ENCODE data around the gene PACRG.

The PACRG gene

DNA sequence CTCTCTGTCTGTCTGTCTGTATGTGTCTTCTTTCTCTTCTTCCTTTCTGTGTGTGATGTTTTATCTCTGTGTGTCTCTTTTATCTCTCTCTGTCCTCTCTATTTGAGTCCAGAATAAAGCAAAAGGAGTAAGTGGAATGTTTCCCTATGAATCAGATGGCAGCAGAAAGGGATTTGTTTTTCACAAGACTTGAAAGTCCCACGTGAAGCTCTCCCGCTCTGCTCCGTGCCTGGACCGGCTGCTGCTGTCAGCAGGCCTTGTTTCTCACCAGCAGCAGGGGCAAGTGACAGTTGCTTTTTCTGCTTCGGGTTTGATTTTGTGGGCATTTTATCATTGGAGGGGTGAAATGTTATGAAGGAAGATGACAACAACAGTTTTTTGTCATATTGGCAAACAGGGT is 212.7 kb downstream of the PACRG start:
- DNase-seq (ENCODE audit: insufficient read length, low spot score), result no peak
- no peak for TF ChIP-seq POLR2A (IDR thresholded peaks at IDR 0.05; ENCODE audit: low read depth, low read length)

GRCh38 chr6:162941128-162941527 is 213.4 kb downstream of the PACRG start:
- no peak for TF ChIP-seq POLR2A (IDR thresholded peaks at IDR 0.05; ENCODE audit: low read depth, low read length)
- FAIRE-seq, result no peak
- no peak for DNase-seq (ENCODE audit: insufficient read length, low spot score)

More for the DNA sequence above, 212.7 kb downstream of the PACRG start:
- FAIRE-seq, result no peak

DNA sequence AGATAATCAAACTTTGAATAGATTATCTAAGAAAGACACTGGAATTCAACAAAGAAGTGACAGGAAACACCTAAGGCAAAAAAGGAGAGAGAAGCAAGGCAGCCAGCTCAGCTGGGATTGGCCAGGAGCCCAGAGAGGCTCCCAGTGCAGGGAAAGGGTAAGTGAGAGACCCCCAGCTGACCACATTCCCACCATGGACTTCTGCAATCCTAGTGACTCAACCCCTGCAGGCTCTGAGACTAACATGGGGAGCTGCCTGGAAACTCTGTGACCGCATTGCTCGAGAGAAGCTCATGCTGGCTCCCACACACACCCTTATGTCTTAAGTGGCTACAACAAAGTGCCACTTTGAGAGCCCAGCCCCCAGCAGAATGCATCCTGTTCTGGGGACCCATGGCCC is 215.1 kb downstream of the PACRG start:
- FAIRE-seq, result no peak
- no peak for DNase-seq (ENCODE audit: insufficient read length, low spot score)
- no peak for TF ChIP-seq POLR2A (IDR thresholded peaks at IDR 0.05; ENCODE audit: low read depth, low read length)

DNA sequence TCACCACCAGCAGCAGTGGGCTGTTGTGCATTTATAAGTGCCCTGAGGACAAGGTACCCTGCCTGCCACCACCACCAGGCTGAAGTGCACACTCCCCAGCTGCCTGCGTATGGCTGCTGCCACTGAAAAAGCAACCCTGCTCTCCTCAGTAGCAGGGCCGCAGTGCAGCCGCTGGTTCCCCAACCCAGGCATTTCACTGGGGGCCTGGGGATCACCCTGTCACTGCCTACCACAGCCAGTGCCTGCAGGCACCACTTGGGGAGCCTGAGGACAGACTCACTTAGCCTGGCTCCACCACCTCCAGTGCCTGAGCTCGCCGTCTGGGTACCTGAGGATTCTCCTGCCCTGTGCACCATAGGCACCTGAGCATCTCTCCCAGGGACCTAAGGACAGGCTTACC is 215.6 kb downstream of the PACRG start:
- no peak for TF ChIP-seq POLR2A (IDR thresholded peaks at IDR 0.05; ENCODE audit: low read depth, low read length)

GRCh38 chr6:162951164-162951743 is 223.5 kb downstream of the PACRG start:
- FAIRE-seq (no peak), DNase-seq (ENCODE audit: insufficient read length, low spot score) (no peak)
- no peak for TF ChIP-seq POLR2A (IDR thresholded peaks at IDR 0.05; ENCODE audit: low read depth, low read length)

More for the DNA sequence above, 215.6 kb downstream of the PACRG start:
- DNase-seq (ENCODE audit: insufficient read length, low spot score) (no peak), FAIRE-seq (no peak)

- no peak for TF ChIP-seq POLR2A (IDR thresholded peaks at IDR 0.05; ENCODE audit: low read depth, low read length)
- no peak for DNase-seq (ENCODE audit: insufficient read length, low spot score)
- FAIRE-seq, result no peak
Observed at GRCh38 chr6:162952423-162952822, 224.6 kb downstream of the PACRG start.

- DNase-seq (ENCODE audit: insufficient read length, low spot score), result no peak
- no peak for FAIRE-seq
- TF ChIP-seq POLR2A (IDR thresholded peaks at IDR 0.05; ENCODE audit: low read depth, low read length), result no peak
Observed at GRCh38 chr6:162957062-162957461, 229.3 kb downstream of the PACRG start.

DNA sequence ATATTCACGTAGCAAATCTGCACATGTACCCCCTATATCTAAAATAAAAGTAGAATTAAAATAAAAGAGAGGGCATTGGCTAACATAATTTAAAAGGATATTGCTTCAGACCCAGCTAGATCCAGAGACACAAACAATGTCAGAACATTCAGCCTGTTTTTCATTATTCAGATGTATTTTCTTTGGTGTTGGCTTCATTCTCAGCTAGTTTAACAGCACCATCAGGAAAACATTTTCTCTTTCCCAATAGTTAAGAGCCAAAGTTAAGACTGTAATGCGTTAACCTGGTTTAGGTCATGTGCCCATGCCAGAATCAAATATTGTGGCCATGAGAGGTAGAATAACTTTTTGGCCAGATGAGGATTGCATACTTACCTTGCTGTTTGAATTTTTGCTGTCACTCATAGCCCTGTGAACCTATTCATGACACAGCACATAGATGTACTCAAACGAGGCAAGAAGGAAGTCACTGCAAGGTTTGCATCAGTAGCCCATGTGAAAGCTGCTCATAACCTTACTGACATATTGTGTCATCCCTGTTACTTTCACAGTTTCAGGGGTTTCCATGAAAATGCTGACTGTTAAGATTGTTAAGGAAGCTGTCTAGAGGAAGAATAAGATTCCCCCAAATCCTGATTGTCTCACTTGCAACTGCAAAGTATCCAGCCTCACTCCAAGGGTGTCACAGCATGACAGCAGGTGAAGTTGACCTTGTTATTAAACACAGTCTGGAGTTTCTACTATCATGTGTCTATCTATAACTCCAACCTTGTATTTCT is 233.1 kb downstream of the PACRG start:
- DNase-seq (ENCODE audit: insufficient read length, low spot score) (no peak), FAIRE-seq (no peak)
- TF ChIP-seq POLR2A (IDR thresholded peaks at IDR 0.05; ENCODE audit: low read depth, low read length), result no peak

GRCh38 chr6:162962093-162962492 is 234.3 kb downstream of the PACRG start:
- TF ChIP-seq POLR2A (IDR thresholded peaks at IDR 0.05; ENCODE audit: low read depth, low read length), result no peak
- FAIRE-seq, result no peak
- DNase-seq (ENCODE audit: insufficient read length, low spot score), result peak; percentile 1

DNA sequence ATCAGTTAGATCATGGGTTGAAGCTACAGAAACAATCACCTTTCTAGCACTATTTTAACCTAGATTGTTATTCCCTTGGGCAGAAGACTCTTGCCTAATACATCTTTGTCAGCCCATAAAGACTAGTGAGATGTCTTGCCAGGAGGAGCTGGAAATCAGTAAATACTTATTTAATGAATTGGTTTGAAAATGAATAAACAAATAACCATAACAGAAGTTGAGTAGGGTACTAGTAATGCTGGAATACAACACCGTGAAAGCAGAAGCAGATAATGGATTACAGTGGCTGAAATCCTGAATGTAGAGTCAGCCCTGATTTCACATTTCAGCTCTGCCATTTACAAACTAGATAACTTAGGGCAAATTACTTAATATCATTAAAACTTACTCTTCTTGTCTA is 236.1 kb downstream of the PACRG start:
- no peak for TF ChIP-seq POLR2A (IDR thresholded peaks at IDR 0.05; ENCODE audit: low read depth, low read length)
- no peak for FAIRE-seq
- no peak for DNase-seq (ENCODE audit: insufficient read length, low spot score)

GRCh38 chr6:162964488-162965140 is 236.8 kb downstream of the PACRG start:
- no peak for TF ChIP-seq POLR2A (IDR thresholded peaks at IDR 0.05; ENCODE audit: low read depth, low read length)
- FAIRE-seq, result no peak
- peak; percentile 3 for DNase-seq (ENCODE audit: insufficient read length, low spot score)

GRCh38 chr6:162965366-162965765 is 237.6 kb downstream of the PACRG start:
- FAIRE-seq (no peak), DNase-seq (ENCODE audit: insufficient read length, low spot score) (no peak)
- no peak for TF ChIP-seq POLR2A (IDR thresholded peaks at IDR 0.05; ENCODE audit: low read depth, low read length)

- no peak for DNase-seq (ENCODE audit: insufficient read length, low spot score)
- no peak for FAIRE-seq
- no peak for TF ChIP-seq POLR2A (IDR thresholded peaks at IDR 0.05; ENCODE audit: low read depth, low read length)
Observed at GRCh38 chr6:162970246-162970645, 242.5 kb downstream of the PACRG start.

GRCh38 chr6:162971356-162971755 is 243.6 kb downstream of the PACRG start:
- FAIRE-seq (no peak), DNase-seq (ENCODE audit: insufficient read length, low spot score) (no peak)
- TF ChIP-seq POLR2A (IDR thresholded peaks at IDR 0.05; ENCODE audit: low read depth, low read length), result no peak

All from H54 (cell line).